Mammary epithelial cell (primary cell): Measurements from ENCODE around the gene ANXA3.

ENCODE experiments used
- EZH2 ChIP-seq: IDR thresholded peaks from 2 replicates; pipeline ENCODE4 v1.6.1; 2012; ENCODE audit warnings: low read length, inconsistent platforms, borderline replicate concordance
- TF ChIP-seq, protein P1 (sequence below), 2 donors: IDR thresholded peaks in 1 of 2; conservative IDR thresholded peaks in 1 of 2; 2 replicates each; pipeline ENCODE4 v1.5.1; 2011 to 2012; ENCODE audit warnings: inconsistent platforms in 2 of 2, low read length in 2 of 2, mild to moderate bottlenecking in 2 of 2, control low read depth in 1 of 2, low read depth in 1 of 2; ENCODE audit not compliant: insufficient read depth in 1 of 2; ENCODE audit errors: extremely low read depth in 1 of 2

- TF ChIP-seq, protein P1, sequence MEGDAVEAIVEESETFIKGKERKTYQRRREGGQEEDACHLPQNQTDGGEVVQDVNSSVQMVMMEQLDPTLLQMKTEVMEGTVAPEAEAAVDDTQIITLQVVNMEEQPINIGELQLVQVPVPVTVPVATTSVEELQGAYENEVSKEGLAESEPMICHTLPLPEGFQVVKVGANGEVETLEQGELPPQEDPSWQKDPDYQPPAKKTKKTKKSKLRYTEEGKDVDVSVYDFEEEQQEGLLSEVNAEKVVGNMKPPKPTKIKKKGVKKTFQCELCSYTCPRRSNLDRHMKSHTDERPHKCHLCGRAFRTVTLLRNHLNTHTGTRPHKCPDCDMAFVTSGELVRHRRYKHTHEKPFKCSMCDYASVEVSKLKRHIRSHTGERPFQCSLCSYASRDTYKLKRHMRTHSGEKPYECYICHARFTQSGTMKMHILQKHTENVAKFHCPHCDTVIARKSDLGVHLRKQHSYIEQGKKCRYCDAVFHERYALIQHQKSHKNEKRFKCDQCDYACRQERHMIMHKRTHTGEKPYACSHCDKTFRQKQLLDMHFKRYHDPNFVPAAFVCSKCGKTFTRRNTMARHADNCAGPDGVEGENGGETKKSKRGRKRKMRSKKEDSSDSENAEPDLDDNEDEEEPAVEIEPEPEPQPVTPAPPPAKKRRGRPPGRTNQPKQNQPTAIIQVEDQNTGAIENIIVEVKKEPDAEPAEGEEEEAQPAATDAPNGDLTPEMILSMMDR (conservative IDR thresholded peaks at IDR 0.05 in 1 of 2, IDR thresholded peaks at IDR 0.05 in 1 of 2; ENCODE audit: extremely low read depth in 1 of 2, insufficient read depth in 1 of 2, low read depth in 1 of 2, low read length in 2 of 2): peak; percentile 42 to 48
- TF ChIP-seq EZH2: no peak
These were observed 40.7 kb downstream of the ANXA3 start for GRCh38 chr4:78592088-78592783.
